GM12873 (cell line): ENCODE data around the gene SPATA21.

ENCODE experiments used
- TF ChIP-seq, protein P1 (sequence below): IDR thresholded peaks from 2 replicates; pipeline ENCODE4 v1.5.1; 2012; ENCODE audit warnings: low read depth, mild to moderate bottlenecking, moderate library complexity, low read length, control low read depth; ENCODE audit not compliant: insufficient read depth; ENCODE audit errors: missing control alignments

The SPATA21 gene

DNA sequence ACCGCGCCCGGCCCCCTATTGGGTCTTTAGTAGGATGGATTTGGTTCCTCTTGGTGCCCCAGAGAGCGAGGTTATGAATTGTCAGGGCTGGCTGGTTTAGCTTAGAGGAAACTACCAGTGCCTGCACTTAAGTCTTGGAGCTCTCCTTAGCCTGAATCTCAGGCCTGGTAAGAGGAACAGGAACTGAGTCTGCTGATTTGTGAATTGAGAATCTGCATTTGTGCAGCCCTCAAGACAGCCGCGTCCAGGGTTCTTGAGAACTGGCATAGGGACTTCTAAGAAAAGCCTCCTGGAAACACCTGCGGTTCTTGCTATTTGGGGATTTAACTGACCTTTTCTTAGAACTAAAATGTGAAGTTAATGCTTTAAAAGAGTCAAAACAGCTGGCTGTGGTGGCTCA, 5.0 kb upstream of the SPATA21 start:
- TF ChIP-seq, protein P1, sequence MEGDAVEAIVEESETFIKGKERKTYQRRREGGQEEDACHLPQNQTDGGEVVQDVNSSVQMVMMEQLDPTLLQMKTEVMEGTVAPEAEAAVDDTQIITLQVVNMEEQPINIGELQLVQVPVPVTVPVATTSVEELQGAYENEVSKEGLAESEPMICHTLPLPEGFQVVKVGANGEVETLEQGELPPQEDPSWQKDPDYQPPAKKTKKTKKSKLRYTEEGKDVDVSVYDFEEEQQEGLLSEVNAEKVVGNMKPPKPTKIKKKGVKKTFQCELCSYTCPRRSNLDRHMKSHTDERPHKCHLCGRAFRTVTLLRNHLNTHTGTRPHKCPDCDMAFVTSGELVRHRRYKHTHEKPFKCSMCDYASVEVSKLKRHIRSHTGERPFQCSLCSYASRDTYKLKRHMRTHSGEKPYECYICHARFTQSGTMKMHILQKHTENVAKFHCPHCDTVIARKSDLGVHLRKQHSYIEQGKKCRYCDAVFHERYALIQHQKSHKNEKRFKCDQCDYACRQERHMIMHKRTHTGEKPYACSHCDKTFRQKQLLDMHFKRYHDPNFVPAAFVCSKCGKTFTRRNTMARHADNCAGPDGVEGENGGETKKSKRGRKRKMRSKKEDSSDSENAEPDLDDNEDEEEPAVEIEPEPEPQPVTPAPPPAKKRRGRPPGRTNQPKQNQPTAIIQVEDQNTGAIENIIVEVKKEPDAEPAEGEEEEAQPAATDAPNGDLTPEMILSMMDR = no peak

DNA sequence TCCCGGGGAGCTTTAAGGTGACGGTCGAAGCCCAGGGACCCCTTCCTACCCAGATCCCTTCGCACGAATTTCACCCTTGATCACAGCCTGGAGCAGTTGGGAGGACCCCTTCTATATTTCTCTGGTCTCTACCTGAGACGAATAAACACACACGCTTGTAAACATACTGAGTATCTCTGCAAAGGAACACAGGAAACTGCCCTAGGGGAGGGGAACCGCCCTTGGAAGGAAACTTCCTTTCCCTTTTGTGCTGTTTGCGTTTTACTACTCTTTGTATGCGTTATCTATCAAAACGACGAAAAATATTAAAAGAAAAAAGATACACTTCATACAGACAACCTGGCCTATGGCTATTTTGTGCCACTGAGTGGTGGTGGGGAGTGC, 4.0 kb upstream of the SPATA21 start:
- TF ChIP-seq, protein P1 = no peak

DNA sequence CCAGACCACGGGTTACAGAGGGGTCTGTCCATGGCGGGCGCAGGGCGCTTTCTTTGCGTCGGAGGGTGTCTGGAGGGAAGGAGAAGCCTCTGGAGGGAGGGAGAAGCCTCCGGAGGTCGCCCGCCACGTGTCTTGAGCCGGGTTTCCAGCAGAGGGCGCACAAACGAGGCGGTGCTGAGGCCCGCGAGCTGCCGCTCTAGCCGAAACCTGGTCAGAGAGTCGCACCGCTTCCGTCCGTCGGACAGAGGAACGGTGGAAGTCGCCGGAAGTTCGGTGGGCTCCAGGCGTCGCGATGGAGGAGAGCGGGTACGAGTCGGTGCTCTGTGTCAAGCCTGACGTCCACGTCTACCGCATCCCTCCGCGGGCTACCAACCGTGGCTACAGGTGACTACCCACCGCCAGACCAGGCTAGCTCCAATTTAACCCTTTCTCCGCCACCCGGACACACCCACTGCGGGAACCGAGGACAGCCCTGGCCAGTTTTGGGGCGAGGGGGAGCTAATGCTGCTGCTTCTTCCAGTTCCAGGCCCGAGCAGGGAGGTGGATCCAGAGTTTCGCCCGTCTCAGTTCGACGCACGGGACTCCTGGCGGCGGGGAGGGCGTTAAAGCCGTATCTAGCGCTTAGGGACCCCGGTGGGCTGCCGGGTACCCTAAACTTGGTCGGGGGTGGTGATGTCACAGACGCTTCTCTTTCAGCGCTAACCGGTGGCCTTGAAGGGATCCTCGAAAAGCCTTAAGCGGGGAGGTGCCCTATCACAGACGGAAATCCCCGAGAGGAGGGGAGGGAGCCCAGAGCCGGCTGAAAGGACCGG, 3.5 kb upstream of the SPATA21 start, which contains the start of gene NECAP2:
Gene NECAP2, plus strand, starts transcription at position 255 of the 812 bp plus-strand sequence. Its CDS starts 38 bp downstream, at position 293.
- TF ChIP-seq, protein P1 = peak; percentile 95

DNA sequence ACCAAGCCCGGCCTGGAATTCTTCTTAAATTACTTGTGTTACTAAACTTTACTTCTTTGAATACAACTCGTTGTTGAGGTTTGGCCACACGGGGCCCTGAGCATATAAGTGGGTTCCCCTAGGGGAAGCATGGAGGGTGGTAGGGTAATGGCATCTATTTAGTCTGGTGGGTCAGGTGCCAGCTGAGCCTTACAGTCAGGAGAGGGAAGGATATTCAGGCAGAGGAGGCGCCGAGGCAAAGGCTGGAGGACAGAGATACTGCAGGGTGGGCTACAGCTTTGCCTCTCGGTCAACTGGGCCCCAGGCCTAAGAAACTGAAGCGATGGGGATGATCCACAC, 2.9 kb upstream of the SPATA21 start:
- TF ChIP-seq, protein P1 = no peak

DNA sequence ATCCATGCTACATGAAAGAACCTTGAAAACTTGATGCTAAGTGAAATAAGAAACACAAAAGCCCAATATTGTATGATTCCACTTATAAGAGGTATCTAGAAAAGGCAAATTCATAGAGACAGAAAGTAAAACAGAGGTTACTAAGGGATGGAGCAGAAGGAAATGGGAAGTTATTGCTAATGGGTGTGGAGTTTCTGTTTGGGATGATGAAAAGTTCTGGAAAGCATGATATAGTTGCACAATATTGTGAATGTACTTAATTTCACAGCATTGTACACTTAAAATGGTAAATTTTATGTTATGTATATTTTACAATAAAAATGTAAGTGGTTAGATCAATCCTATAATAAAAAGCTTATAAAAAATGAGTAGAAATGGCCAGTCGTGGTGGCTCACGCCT, 1.7 kb upstream of the SPATA21 start:
- TF ChIP-seq, protein P1 = no peak

DNA sequence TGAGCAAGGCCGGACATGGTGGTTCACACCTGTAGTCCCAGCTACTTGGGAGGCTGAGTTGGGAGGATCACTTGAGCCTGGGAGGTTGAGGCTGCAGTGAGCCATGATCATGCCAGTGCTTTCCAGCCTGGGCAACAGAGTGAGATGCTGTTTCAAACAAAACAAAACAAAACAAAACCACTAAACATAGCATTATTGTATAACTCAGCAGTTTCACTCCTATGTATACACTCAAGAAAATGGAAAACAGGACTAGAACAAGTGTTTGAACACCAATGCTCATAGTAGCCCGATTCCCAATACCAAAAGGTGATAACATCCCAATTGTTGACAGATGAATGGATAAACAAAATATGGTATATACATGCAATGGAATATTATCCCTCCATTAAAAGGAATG, 1.3 kb upstream of the SPATA21 start:
- TF ChIP-seq, protein P1 = no peak

DNA sequence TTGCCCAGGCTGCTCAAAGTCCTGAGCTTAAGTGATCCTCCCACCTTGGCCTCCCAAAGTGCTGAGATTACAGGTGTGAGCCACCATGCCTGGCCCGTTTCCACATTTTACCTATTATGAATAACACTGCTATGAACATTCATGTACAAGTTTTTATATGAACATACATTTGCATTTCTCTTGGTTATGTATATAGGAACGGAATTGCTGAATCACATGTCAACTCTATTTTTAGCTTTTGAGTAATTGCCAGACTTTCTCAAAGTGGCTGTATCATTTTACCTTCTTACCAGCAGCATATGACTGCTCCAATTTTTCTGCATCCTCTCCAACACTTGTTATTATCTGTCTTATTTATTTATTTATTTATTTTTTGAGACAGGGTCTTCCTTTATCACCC, 2.7 kb downstream of the SPATA21 start:
- TF ChIP-seq, protein P1 = no peak
